ENCODE measurements around the gene APBA1. TPM values are rescaled to one million over a fixed set of nuclear protein-coding genes. Genes with fewer than 3 reads are reported as not detected.
"Not testable (repeated sequence)": the region's sequence is repeated elsewhere in the genome, so short reads cannot be mapped to it uniquely, and the experiment has no call there.

APBA1 gene
- total and polyA plus RNA-seq, 8 donors = 2.4 to 17.9 (median 11.4) TPM

- no peak overlapping the region for H3K27ac ChIP-seq
- no peak for TF ChIP-seq CTCF (IDR thresholded peaks at IDR 0.05)
- intact Hi-C loops (cut with DNase I) = no loop called here
- no peaks in the 10 kb centered on the region for H3K4me1 ChIP-seq
- ATAC-seq (no peak), DNase-seq (no peak)
- H3K4me3 ChIP-seq = no peak overlapping the region
- no peaks in the 10 kb centered on the region for H3K9me3 ChIP-seq
- no peaks in the 10 kb centered on the region for H3K36me3 ChIP-seq
- H3K27me3 ChIP-seq = peaks cover 0 to 12% of the 10 kb centered on the region in 2 donors
These were observed 260.9 kb downstream of the APBA1 start for GRCh38 chr9:69411246-69411645.

- peaks cover 0 to 12% of the 10 kb centered on the region in 2 donors for H3K27me3 ChIP-seq
- H3K4me1 ChIP-seq; DNase-seq; H3K36me3 ChIP-seq; H3K4me3 ChIP-seq; intact Hi-C loops (cut with DNase I); ATAC-seq; H3K27ac ChIP-seq; H3K9me3 ChIP-seq: not testable (repeated sequence)
These were observed 262.2 kb downstream of the APBA1 start for GRCh38 chr9:69409936-69410335.

GRCh38 chr9:69400470-69400869, 271.7 kb downstream of the APBA1 start:
- no peak overlapping the region for H3K27ac ChIP-seq
- H3K36me3 ChIP-seq = no peaks in the 10 kb centered on the region
- no peaks in the 10 kb centered on the region for H3K9me3 ChIP-seq
- no peaks in the 10 kb centered on the region for H3K27me3 ChIP-seq
- intact Hi-C loops (cut with DNase I) = no loop called here
- H3K4me3 ChIP-seq = no peak overlapping the region
- no peak for ATAC-seq
- no peak for TF ChIP-seq CTCF (IDR thresholded peaks at IDR 0.05)
- no peak for DNase-seq
- H3K4me1 ChIP-seq = no peaks in the 10 kb centered on the region

GRCh38 chr9:69397384-69398214, 274.6 kb downstream of the APBA1 start:
- intact Hi-C loops (cut with DNase I) = no loop called here
- TF ChIP-seq CTCF (IDR thresholded peaks at IDR 0.05) = no peak
- ATAC-seq = no peak

GRCh38 chr9:69396759-69397158, 275.4 kb downstream of the APBA1 start:
- DNase-seq (no peak), ATAC-seq (no peak)
- Histone ChIP-seq H3K27me3 (no peaks in the 10 kb centered on the region), H3K36me3 (no peaks in the 10 kb centered on the region), H3K4me3 (no peak overlapping the region), H3K27ac (no peak overlapping the region), H3K9me3 (no peaks in the 10 kb centered on the region), H3K4me1 (no peaks in the 10 kb centered on the region)
- TF ChIP-seq CTCF (IDR thresholded peaks at IDR 0.05) = no peak
- intact Hi-C loops (cut with DNase I) = no loop called here

More at GRCh38 chr9:69397384-69398214, 274.6 kb downstream of the APBA1 start:
- Histone ChIP-seq H3K27ac (no peak overlapping the region), H3K27me3 (no peaks in the 10 kb centered on the region), H3K9me3 (no peaks in the 10 kb centered on the region), H3K4me1 (no peaks in the 10 kb centered on the region), H3K36me3 (no peaks in the 10 kb centered on the region), H3K4me3 (no peak overlapping the region)
- DNase-seq = no peak
